Upper lobe of left lung (tissue), 6 donors: ENCODE data around the gene ASTN2. TPM values are rescaled to one million over a fixed set of nuclear protein-coding genes. Genes with fewer than 3 reads are reported as not detected.
A peak's percentile ranks its signal among the peaks of the same experiment; 100 is the strongest.

ENCODE experiments used
- ATAC-seq, 2 donors: fragments of 200-7000 bp; cut with Tn5 transposase; one replicate each; pipeline ENCODE4 v1.9.1; 2022; ENCODE audit warnings: mild to moderate bottlenecking in 2 of 2, moderate library complexity in 2 of 2; ENCODE audit not compliant: low FRiP score in 2 of 2
- DNase-seq, 2 donors: peaks; one replicate each; pipeline ENCODE4 v3.0.0-alpha.2; 2019 to 2020
- H3K27ac ChIP-seq, 4 donors: fragments of 200-600 bp; sonication (generic); one replicate each; pipeline ENCODE4 v1.5.1; 2016 to 2019
- H3K27me3 ChIP-seq, 4 donors: fragments of 200-600 bp; sonication (generic); one replicate each; pipeline ENCODE4 v1.5.1; 2017 to 2019
- H3K36me3 ChIP-seq, 4 donors: fragments of 200-600 bp; sonication (generic); one replicate each; pipeline ENCODE4 v1.5.1; 2016 to 2019
- H3K4me1 ChIP-seq, 4 donors: fragments of 200-600 bp; sonication (generic); one replicate each; pipeline ENCODE4 v1.5.1; 2018 to 2019
- H3K4me3 ChIP-seq, 4 donors: fragments of 200-600 bp; sonication (generic); one replicate each; pipeline ENCODE4 v1.5.1; 2017 to 2019; ENCODE audit warnings: mild to moderate bottlenecking in 2 of 4, moderate library complexity in 1 of 4
- H3K9me3 ChIP-seq, 4 donors: fragments of 200-600 bp; sonication (generic); one replicate each; pipeline ENCODE4 v1.5.1; 2018 to 2019
- CTCF ChIP-seq, 6 experiments: fragments of 450-650 bp in 4 of 6; fragments of 200-600 bp in 2 of 6; sonication (generic) in 2 of 6; IDR thresholded peaks; one replicate each; pipeline ENCODE4 v1.5.1; 2016 to 2019; ENCODE audit warnings: antibody characterized with exemption in 6 of 6
- EP300 ChIP-seq, 4 donors: sonication (generic); formaldehyde crosslinking; IDR thresholded peaks; one replicate each; pipeline ENCODE4 v1.5.1; 2017; ENCODE audit warnings: antibody characterized with exemption in 4 of 4, control low read depth in 2 of 4
- POLR2A ChIP-seq, 4 donors: fragments of 450-650 bp; IDR thresholded peaks; one replicate each; pipeline ENCODE4 v1.5.1; 2016 to 2017; ENCODE audit warnings: antibody characterized with exemption in 4 of 4, mild to moderate bottlenecking in 2 of 4
- POLR2AphosphoS5 ChIP-seq, 2 donors: sonication (generic); formaldehyde crosslinking; IDR thresholded peaks; one replicate each; pipeline ENCODE4 v1.5.1; 2017; ENCODE audit warnings: antibody characterized with exemption in 2 of 2
- WGBS, 2 donors: methylation state at CpG; one replicate each; pipeline ENCODE4 v1.1.5; 2017 to 2018; 5-methylcytosine and 5-hydroxymethylcytosine counted together
- total RNA-seq, 6 donors: library from RNA; depleted of rRNA in 4 of 6; stranded (reverse); fragments of >200 nt in 4 of 6; gene quantifications; one replicate each; pipeline versions ENCODE4 v1.1.0 to v1.2.1, GENCODE V29; 2016 to 2021
- donor health status: DM: no; HTN: no; CAD: no; lungs with moderate emphysema.
- donor health status: DM: no; HTN: yes; CAD: no; lungs with severe emphysema.

ASTN2 gene
- total RNA-seq, 6 donors from 2014 or later, result 2.0 to 7.5 (median 3.4) TPM

GRCh38 chr9:116501871-116502270, 913.0 kb downstream of the ASTN2 start:
- 95 to 100% methylated on average over 1 of the region's 1 CpG for WGBS, 2 donors
- no peaks in the 10 kb centered on the region for H3K27me3 ChIP-seq
- no peak for ATAC-seq
- no peak for DNase-seq
- TF ChIP-seq POLR2A (IDR thresholded peaks at IDR 0.05), result no peak
- no peak for TF ChIP-seq EP300 (IDR thresholded peaks at IDR 0.05)
- no peak for TF ChIP-seq POLR2AphosphoS5 (IDR thresholded peaks at IDR 0.05)
- TF ChIP-seq CTCF (IDR thresholded peaks at IDR 0.05), result no peak
- no peak overlapping the region for H3K27ac ChIP-seq
- H3K36me3 ChIP-seq, result no peaks in the 10 kb centered on the region
- H3K4me3 ChIP-seq, result no peak overlapping the region
- H3K4me1 ChIP-seq, result no peaks in the 10 kb centered on the region
- H3K9me3 ChIP-seq, result no peaks in the 10 kb centered on the region

DNA sequence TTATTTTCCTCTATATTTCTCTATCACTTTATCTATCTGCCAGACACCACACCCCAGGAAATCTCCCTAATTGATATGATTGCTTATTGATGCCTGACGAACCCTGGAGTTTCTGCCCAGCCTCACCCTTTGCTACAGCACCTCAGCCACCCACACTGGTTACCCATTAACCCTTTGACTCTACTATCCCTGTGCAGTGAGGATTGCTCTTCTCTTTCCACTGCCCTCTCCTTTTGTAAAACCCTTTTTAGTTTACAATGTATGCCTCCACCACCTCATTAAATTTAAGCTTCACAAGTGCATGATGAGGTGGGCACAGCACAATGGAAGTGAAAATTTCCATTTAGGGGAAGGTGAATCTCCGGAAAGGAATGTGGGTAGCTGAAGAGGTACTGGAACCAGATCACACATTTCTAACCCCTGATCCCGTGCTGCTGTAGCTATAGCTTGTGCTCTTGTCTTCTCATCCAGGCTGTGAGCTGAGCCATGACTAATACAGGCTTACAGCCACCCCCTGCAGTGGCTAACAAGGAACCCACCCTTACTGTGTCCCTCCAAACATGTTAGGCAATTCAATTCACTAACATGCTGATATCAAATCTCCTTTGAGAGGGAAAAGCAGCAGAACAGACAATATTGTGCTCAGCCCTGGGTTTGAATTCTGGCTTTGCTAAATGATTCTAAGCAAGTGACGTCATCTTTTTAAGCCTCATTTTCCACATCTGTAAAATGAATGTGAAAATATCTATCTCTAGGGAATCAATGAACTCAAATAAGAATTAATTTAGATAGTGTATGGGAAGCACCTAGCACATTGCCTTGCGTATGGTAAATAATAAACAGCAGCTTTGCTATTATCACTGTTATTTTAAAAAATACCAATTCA, 914.6 kb downstream of the ASTN2 start:
- no peak overlapping the region for H3K4me3 ChIP-seq
- H3K4me1 ChIP-seq, result no peaks in the 10 kb centered on the region
- ATAC-seq (peak in 1 of 2 donors; percentile 76), DNase-seq (no peak)
- no peaks in the 10 kb centered on the region for H3K36me3 ChIP-seq
- H3K9me3 ChIP-seq, result no peaks in the 10 kb centered on the region
- H3K27ac ChIP-seq, result no peak overlapping the region
- 70 to 72% methylated on average over 4 to 5 of the region's 5 CpGs for WGBS, 2 donors
- TF ChIP-seq CTCF (IDR thresholded peaks at IDR 0.05) (no peak), POLR2AphosphoS5 (IDR thresholded peaks at IDR 0.05) (no peak), EP300 (IDR thresholded peaks at IDR 0.05) (no peak), POLR2A (IDR thresholded peaks at IDR 0.05) (no peak)
- no peaks in the 10 kb centered on the region for H3K27me3 ChIP-seq

GRCh38 chr9:116499434-116499833, 915.4 kb downstream of the ASTN2 start:
- no peaks in the 10 kb centered on the region for H3K4me1 ChIP-seq
- no peaks in the 10 kb centered on the region for H3K36me3 ChIP-seq
- no peaks in the 10 kb centered on the region for H3K27me3 ChIP-seq
- TF ChIP-seq CTCF (IDR thresholded peaks at IDR 0.05) (no peak), EP300 (IDR thresholded peaks at IDR 0.05) (no peak), POLR2A (IDR thresholded peaks at IDR 0.05) (no peak), POLR2AphosphoS5 (IDR thresholded peaks at IDR 0.05) (no peak)
- no peaks in the 10 kb centered on the region for H3K9me3 ChIP-seq
- DNase-seq (no peak), ATAC-seq (no peak)
- H3K27ac ChIP-seq, result no peak overlapping the region
- no peak overlapping the region for H3K4me3 ChIP-seq

DNA sequence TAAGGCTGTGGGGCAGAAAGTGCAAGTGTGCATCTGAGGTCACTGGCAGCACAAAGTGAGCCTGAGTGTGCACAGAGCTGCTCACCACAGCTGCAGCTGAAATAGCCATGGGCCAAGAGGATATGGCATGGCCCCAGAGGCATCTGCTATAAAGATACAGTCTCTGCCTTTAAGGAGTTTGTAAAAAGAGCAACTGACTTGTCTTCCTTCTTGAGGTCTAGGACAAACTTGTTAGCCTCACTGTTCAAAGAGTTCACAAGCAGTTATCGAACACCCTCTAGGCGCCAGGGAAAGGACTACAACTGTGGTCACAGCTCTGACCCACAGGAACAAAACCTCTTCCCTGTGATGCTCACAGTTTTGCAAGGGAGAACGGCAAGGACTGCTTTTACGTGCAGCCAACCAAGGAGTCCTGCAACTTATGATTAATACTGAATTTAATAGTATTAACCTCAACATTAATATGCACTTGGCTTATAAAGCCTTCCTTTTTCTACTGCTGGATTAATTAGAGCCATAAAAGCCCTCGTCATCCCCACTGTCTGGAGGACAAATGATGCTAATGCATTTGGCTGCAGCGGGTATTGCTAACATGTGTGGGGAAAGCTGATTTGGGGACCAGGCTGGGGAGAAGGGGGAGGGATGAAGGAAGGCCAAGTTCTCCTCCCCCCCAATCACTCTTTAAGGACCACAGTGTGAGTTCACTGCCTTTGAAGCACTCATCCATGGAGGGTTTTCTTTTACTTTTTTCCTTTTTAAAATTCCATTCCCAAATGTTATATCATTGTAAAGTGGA, 917.6 kb downstream of the ASTN2 start:
- Histone ChIP-seq H3K4me1 (no peaks in the 10 kb centered on the region), H3K4me3 (no peak overlapping the region), H3K9me3 (no peaks in the 10 kb centered on the region), H3K27ac (no peak overlapping the region), H3K36me3 (no peaks in the 10 kb centered on the region), H3K27me3 (no peaks in the 10 kb centered on the region)
- TF ChIP-seq POLR2A (IDR thresholded peaks at IDR 0.05) (no peak), EP300 (IDR thresholded peaks at IDR 0.05) (no peak), CTCF (IDR thresholded peaks at IDR 0.05) (no peak), POLR2AphosphoS5 (IDR thresholded peaks at IDR 0.05) (no peak)
- no peak for DNase-seq
- 71 to 78% methylated on average over 6 of the region's 6 CpGs for WGBS, 2 donors
- no peak for ATAC-seq
